GM18519 (cell line): Measurements from ENCODE around the gene DCC.

Source experiments
- ATAC-seq: cut with Tn5 transposase; IDR thresholded peaks from one replicate; pipeline ENCODE4 v1.9.1; 2021; ENCODE audit warnings: mild to moderate bottlenecking, moderate library complexity; ENCODE audit not compliant: unreplicated experiment, low FRiP score

Gene DCC

DNA sequence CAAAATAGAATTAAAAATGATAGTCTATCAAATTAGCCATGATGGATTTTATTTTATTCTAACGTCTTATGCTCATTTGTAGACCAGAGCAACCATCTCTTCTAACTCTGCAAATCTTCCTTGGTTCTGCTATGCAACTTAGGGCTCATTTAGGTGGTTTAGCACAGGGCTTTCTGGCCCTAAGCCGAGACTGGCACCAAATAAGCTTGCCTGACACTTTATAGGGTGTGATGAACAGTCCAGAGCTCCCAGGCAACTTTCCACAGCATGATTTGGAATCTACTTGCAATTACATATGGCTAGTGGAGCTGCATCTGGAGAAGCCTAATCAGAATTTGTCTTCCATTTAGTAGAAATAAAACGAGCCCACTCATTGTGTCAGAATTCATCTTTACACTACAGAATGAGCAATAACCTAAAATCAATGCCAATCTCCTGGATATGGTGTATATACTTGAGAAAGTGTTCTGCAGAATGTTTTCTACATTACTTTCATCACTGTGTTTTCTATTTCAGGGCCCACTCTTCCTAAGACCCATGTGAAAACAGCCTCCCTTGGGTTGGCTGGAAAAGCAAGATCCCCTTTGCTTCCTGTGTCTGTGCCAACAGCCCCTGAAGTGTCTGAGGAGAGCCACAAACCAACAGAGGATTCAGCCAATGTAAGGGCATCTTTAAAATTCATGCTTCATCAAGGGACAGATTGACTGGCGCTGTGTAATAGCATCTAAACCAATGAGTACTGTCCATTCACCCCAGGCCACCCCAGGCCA lies 1186.3 kb downstream of the DCC start:
- no peak for ATAC-seq

DNA sequence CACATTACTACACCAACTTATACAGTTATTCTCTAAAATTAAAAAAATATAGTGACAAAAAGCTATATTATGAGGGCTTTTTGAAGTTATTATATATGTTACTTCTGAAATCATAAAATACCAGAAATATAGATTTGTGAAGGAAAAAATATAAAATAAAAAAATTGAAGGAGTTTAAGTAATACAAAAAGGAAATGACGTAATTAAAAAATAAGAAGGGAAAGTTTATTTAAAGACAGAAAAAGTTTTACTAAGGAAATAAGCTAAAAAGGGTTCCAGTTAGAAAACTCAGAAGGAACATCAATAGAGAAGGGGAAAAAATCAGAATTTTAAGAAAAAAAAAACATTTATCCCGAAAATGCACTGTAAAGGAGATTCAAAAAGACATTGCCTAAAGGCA lies 1187.4 kb downstream of the DCC start:
- no peak for ATAC-seq

DNA sequence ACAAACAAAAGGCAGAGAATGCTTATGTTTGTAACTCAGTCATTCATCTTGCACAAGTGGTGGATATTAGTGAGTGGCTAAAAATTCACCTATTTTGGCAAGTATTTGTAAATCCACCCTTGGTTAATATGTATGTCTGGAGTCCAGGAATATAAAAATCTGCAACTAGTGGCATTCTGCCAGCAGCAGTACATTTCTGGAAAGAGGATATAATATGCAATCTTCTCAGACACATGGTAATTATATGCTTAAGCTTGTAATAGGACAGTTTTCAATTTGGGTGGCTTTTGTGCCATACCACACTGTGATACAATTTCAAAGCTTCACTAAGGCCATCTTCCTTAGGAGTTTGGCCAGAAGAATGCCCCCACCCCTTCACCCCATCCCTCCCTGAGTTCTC lies 1191.2 kb downstream of the DCC start:
- ATAC-seq: no peak

DNA sequence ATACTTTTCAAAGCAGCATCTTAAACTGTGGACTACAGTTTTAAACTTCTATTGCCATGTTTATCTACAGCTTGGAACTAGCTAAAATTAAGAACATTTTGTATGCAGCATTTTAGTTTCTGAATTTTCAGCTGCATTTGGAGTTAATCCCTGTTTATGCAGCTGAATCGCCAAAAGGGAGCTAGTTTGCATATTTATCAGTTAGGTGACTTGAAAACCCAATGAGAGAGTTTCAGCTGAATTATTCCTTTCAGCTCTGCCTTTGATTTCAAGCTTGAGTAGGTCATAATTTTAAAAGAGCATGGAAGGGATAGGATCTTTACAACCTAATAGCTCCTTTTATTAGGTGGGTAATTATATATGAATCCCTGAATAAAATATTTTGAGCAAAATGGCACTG lies 1191.9 kb downstream of the DCC start:
- no peak for ATAC-seq

DNA sequence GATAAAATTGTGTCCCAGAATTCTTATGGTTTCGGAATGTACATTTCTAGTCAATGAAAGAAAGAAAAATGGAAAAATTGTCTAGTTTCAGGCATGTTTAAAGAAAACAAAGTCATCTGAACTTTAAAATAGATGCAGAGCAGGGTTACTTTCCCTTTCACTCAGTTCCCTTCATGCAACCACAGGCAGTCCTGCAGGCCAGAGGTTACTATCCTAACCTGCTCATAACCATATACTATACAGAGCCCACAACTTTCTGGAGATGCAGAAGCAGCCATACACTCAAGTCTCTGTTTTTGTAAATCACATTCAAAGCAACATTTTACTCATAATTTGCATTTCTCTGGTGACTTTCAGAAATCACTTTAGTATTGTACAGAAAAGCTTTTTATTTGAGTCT lies 1194.2 kb downstream of the DCC start:
- no peak for ATAC-seq

DNA sequence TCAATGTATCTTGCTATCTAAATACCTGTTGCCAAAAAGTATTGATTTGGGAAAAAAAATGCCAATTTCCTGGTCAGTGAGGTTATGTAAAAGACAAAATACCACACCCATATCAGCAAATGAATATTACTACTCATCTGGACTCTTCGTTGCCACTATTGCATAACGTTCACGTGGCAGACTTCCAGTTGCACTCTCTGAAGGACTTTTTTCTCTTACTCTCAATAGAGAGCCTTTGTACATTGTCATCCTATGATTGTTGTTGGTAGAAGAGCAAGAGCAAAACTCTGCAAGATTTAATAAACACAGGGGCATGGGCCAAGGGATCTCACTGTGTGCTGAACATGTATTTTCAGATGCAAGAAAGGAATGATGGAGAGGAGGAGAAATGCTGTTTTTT lies 1194.7 kb downstream of the DCC start:
- no peak for ATAC-seq

DNA sequence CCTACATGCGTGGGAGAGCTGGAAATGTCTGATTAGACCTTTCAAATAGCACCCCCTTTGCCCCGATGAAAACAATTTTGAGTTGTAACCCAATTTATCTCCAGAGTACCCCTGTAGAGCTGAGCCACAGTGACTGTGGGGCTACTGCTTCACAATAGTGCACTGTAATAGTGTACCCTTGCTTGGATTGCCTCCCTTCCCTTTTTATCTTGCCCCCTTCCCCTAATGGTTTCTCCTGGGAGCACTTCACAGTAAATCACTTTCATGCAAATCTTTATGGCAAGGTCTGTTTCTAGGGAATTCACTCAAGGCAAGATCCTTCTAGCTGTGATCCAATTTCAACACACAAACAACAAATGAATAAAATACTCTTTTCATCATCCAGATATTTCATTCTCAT lies 1196.9 kb downstream of the DCC start:
- no peak for ATAC-seq

DNA sequence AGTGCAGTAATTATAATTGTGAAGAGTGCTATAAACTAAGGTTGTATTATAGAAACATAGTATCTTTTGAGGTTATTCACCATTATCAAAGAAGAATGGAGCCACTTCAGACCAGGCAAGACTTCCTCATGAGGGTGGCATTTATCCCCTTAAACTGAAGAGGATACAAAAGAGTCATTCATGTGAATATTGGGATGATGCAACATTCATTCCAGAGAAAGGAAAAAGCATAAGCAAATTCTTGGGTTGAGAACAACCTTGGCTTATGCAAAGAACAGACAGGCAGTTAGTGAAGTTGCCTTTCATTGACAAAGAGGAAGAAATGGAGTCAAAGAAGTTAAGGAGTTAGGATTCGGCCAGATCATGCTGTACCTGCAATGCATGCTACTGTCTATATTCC lies 1201.9 kb downstream of the DCC start:
- no peak for ATAC-seq

DNA sequence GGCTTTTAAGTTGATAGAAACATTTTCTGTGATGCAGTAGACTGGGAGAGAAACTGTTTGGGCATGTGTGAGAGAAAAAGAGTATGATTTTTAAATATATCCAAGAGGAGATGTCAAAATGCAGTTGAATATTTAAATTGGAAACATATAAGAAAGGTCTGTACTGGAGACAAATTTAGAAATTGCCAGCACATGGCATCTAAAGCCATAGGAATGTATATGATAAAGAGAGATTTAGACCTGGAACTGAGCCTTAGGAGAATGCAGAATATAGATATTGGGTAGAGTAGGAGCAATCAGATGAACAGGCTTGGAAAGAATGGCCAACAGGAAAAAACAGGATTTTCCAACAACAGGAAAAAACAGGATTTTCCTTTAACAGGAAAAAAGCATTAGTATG lies 1203.7 kb downstream of the DCC start:
- ATAC-seq: no peak

DNA sequence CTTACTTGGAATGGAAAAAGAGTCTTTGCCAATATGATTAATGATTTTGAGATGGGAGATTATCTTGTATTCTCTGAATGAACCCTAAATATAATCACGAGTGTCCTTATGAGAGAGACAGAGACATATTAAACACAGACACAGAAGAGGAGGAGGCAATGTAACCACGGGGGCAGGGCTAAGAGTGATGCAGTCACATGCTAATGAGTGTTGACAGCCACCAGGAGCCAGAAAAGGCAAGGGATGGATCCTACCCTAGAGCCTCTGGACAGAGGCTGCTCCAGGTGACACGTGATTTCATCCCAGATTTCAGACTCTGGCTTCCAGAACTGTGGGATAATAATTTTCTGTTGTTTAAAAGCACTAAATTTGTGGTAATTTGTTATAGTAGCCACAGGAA lies 1204.9 kb downstream of the DCC start:
- ATAC-seq: no peak

DNA sequence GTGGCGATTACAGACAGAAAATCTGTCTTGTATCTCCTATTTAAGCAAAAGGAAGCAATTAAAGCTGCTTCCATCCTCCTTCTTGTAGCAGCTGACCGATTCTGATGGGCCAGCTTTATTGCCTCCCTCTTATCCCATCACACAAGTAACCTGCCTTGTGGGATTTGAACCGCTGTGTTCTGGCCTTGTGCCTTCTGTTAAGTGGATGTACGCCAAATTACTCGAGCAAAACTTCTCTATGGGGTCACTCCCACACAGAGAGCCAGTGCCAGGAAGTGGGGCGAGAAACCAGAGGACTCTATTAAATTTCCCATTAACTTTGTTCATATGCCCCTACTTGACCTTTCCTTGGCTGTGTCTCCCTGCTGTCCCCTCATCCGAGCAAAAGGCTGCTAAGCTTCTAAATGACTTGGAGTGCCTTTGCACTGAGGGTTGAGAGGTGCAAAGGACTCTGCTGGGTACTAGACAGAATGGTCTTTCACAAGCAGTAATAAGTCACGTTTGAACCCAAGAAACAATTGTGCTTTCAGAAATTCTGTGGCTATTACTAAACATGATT lies 1212.0 kb downstream of the DCC start:
- ATAC-seq: no peak

DNA sequence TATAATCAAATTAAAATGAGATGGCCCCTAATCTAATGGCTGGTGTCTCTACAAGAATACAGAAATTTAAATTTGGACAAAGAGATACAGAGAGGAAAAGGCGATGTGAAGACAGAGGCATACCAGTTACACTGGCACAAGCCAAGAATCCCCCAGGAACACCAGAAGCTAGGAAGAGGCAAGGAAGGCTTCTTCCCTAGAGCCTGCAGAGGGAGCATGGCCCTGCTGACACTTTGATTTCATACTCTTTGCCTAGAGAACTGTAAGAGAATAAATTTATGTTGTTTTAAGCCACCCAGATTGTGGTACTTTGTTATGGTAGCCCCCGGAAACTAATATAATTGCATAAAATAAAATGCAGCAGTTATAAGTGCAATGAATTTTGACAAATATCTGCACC lies 1213.0 kb downstream of the DCC start:
- no peak for ATAC-seq

DNA sequence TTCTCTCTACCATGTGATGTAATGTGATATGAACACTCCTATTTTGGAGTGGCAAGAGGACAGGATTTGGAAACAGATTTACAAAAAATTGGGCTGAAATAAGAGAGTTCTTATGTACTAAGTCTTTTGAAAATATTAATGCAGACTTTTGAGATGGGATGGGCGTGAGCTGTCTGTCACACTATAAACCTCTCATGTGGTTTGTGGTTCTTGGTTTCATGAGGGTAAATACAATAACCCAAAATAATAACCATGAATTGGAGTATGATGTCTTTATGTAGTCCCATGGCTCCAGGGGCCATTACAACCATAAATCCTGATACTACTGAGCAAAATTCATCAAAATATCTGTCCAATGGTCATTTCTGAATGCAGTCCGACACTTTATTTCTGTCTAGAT lies 1216.5 kb downstream of the DCC start:
- no peak for ATAC-seq

DNA sequence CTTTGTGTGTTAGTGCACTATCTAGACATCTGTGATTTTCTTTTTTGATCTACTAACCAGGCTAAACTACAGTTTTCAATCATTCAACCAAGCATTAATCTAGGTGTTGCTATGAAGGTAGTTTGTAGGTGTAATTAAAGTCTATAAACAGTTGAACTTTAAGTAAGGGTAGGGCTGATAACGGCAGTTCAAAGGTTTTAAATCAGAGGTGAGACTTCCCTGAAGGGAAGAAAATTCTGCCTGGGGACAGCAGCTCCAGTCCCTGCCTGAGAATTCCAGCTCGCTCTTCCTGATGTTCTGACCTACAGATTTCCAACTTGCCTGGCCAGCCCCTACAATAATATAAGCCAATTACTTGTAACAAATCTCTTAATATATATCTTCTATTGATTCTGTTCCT lies 1220.5 kb downstream of the DCC start:
- ATAC-seq: no peak

DNA sequence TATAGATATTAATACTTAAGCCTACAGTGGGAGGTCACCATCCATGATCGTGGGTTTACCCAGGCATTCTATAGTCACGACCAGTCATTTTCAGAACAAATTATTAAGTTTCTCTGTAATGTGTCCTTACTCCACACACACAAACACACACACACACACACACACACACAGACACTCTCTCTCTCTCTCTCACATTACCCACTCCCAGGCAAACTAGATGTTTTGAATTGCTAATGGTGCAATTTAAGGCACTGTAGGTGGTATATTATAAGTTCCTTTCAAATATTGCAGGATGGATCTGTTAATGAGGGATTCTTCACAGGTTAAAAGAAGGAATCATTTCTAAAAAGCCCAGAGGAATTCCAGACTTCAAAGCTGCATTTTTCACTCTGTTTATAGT lies 1226.6 kb downstream of the DCC start:
- ATAC-seq: no peak

DNA sequence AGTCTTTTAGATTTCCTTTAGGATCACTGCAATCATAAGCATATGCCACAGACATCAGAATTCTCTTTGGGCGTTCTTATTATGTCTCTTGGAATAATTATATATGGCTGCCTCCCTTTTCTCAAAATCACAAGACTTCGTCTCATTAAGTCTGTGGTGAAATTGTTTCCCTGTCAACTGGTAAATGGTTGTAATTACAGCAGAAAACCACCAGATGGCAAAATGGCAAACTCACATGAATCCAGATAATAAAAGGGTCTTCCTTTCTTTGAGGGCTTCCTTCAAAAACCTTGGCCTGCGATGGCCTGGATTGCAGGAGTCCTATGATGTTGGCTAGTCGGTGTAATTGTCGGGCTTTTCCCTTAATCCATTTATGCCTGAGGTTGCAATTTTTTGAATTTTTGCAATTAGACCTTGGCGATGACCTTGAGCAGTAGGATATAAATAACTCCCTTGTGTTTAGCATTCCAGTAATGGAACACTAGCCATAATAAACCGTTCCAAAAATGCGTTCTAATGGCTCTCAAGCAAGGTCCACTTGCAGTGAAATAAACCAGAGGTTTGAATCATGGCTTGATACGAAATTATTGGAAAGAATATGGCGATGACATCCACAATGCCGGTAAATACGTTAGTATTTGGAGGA lies 1228.1 kb downstream of the DCC start:
- no peak for ATAC-seq
